ENCODE data around the gene CNTNAP2. TPM values are rescaled to one million over a fixed set of nuclear protein-coding genes. Genes with fewer than 3 reads are reported as not detected.

The CNTNAP2 gene
- total and polyA plus RNA-seq, 9 donors = 0.24 to 7.0 (median 1.5) TPM

GRCh38 chr7:148402159-148402558, 2285.6 kb downstream of the CNTNAP2 start:
- Histone ChIP-seq H3K9me3 (no peaks in the 10 kb centered on the region), H3K27me3 (no peaks in the 10 kb centered on the region), H3K27ac (no peak overlapping the region), H3K36me3 (no peaks in the 10 kb centered on the region), H3K4me1 (ENCODE audit: insufficient read depth) (no peaks in the 10 kb centered on the region), H3K4me3 (no peak overlapping the region)
- intact Hi-C loops (cut with DNase I) = no loop called here
- 74 to 88% (median 81%) methylated on average over 3 of the region's 3 CpGs for WGBS, 3 donors
- no peak for DNase-seq
- TF ChIP-seq EP300 (IDR thresholded peaks at IDR 0.05) (no peak), POLR2A (IDR thresholded peaks at IDR 0.05) (no peak), CTCF (IDR thresholded peaks at IDR 0.05) (no peak)

GRCh38 chr7:148403466-148403993, 2286.9 kb downstream of the CNTNAP2 start:
- Histone ChIP-seq H3K36me3 (no peaks in the 10 kb centered on the region), H3K9me3 (no peaks in the 10 kb centered on the region), H3K4me1 (ENCODE audit: insufficient read depth) (no peaks in the 10 kb centered on the region), H3K4me3 (no peak overlapping the region), H3K27me3 (no peaks in the 10 kb centered on the region), H3K27ac (no peak overlapping the region)
- no peak for TF ChIP-seq POLR2A (IDR thresholded peaks at IDR 0.05)
- no peak for DNase-seq
- 76 to 86% (median 81%) methylated on average over 6 of the region's 6 CpGs for WGBS, 3 donors
- intact Hi-C loops (cut with DNase I) = no loop called here

- 80 to 84% (median 82%) methylated on average over 2 of the region's 2 CpGs for WGBS, 3 donors
- Histone ChIP-seq H3K4me1 (ENCODE audit: insufficient read depth) (no peaks in the 10 kb centered on the region), H3K36me3 (no peaks in the 10 kb centered on the region), H3K27ac (no peak overlapping the region), H3K27me3 (no peaks in the 10 kb centered on the region), H3K4me3 (no peak overlapping the region), H3K9me3 (no peaks in the 10 kb centered on the region)
- no peak for DNase-seq
- intact Hi-C loops (cut with DNase I) = no loop called here
- TF ChIP-seq EP300 (IDR thresholded peaks at IDR 0.05) = no peak
- TF ChIP-seq POLR2A (IDR thresholded peaks at IDR 0.05) = no peak
- TF ChIP-seq CTCF (IDR thresholded peaks at IDR 0.05) = no peak
Measured at GRCh38 chr7:148408307-148408706, 2291.7 kb downstream of the CNTNAP2 start.

- H3K4me1 ChIP-seq (ENCODE audit: insufficient read depth) = no peaks in the 10 kb centered on the region
- intact Hi-C loops (cut with DNase I) = no loop called here
- WGBS, 3 donors = 73 to 95% (median 84%) methylated on average over 7 of the region's 7 CpGs
Measured at GRCh38 chr7:148410905-148411304, 2294.3 kb downstream of the CNTNAP2 start.

More at GRCh38 chr7:148410905-148411304, 2294.3 kb downstream of the CNTNAP2 start:
- no peaks in the 10 kb centered on the region for H3K9me3 ChIP-seq
- H3K4me3 ChIP-seq = no peak overlapping the region
- TF ChIP-seq POLR2A (IDR thresholded peaks at IDR 0.05) = no peak
- no peak for TF ChIP-seq EP300 (IDR thresholded peaks at IDR 0.05)
- TF ChIP-seq CTCF (IDR thresholded peaks at IDR 0.05) = no peak
- H3K27ac ChIP-seq = no peak overlapping the region
- DNase-seq = no peak
- H3K27me3 ChIP-seq = no peaks in the 10 kb centered on the region
- no peaks in the 10 kb centered on the region for H3K36me3 ChIP-seq
